CD14-positive monocyte (primary cell): ENCODE results near the gene TMA16. TPM values are rescaled to one million over a fixed set of nuclear protein-coding genes. Genes with fewer than 3 reads are reported as not detected.

Experiments used
- DNase-seq, 3 donors: peaks; one replicate each; pipeline ENCODE4 v3.0.0-alpha.2; 2011 to 2022
- H2AFZ ChIP-seq: 2 replicates; pipeline ENCODE4 v1.6.0; 2012; ENCODE audit warnings: mild to moderate bottlenecking, low read depth, low read length, inconsistent platforms; ENCODE audit not compliant: insufficient read depth, poor library complexity, severe bottlenecking
- H3K27ac ChIP-seq, 2 donors: 1 replicate in 1 of 2; 2 replicates in 1 of 2; pipeline ENCODE4 v1.5.1; 2012 to 2013; ENCODE audit warnings: low read length in 2 of 2, control low read depth in 1 of 2, inconsistent platforms in 1 of 2, low read depth in 1 of 2, mild to moderate bottlenecking in 1 of 2
- H3K27me3 ChIP-seq, 2 donors: one replicate each; pipeline versions ENCODE4 v1.6.0 to v1.6.1; 2011 to 2013; ENCODE audit warnings: low read length in 2 of 2; ENCODE audit not compliant: control insufficient read depth in 2 of 2, insufficient read depth in 2 of 2
- H3K36me3 ChIP-seq, 2 donors: replicated peaks in 1 of 2; 1 replicate in 1 of 2; 2 replicates in 1 of 2; pipeline versions ENCODE4 v1.5.1 to v1.6.1; 2012 to 2013; ENCODE audit warnings: low read length in 2 of 2, control low read depth in 1 of 2, inconsistent platforms in 1 of 2, mild to moderate bottlenecking in 1 of 2; ENCODE audit not compliant: insufficient read depth in 2 of 2, control insufficient read depth in 1 of 2
- H3K4me1 ChIP-seq, 2 donors: 1 replicate in 1 of 2; 2 replicates in 1 of 2; pipeline versions ENCODE4 v1.5.1 to v1.6.1; 2012 to 2013; ENCODE audit warnings: low read length in 2 of 2, control low read depth in 1 of 2, inconsistent platforms in 1 of 2, mild to moderate bottlenecking in 1 of 2, moderate library complexity in 1 of 2; ENCODE audit not compliant: insufficient read depth in 2 of 2, control insufficient read depth in 1 of 2
- H3K4me2 ChIP-seq: replicated peaks from 2 replicates; pipeline ENCODE3; 2012; ENCODE audit warnings: low read length, moderate library complexity, mild to moderate bottlenecking; ENCODE audit not compliant: poor library complexity, severe bottlenecking; ENCODE audit errors: extremely low read depth
- H3K4me3 ChIP-seq, 3 experiments: fragments of 200-600 bp in 1 of 3; sonication (generic) in 1 of 3; replicated peaks in 1 of 3; 1 replicate in 2 of 3; 2 replicates in 1 of 3; pipeline ENCODE4 v1.5.1; 2011 to 2013; ENCODE audit warnings: low read length in 3 of 3, mild to moderate bottlenecking in 3 of 3, control low read depth in 2 of 3, low read depth in 2 of 3, inconsistent platforms in 1 of 3, moderate library complexity in 1 of 3
- H3K79me2 ChIP-seq: 2 replicates; pipeline ENCODE4 v1.6.0; 2012; ENCODE audit warnings: mild to moderate bottlenecking, control low read depth, inconsistent platforms, low read length, moderate library complexity; ENCODE audit not compliant: insufficient read depth
- H3K9ac ChIP-seq: 2 replicates; pipeline ENCODE4 v1.6.0; 2017; ENCODE audit warnings: low read length, mild to moderate bottlenecking; ENCODE audit not compliant: insufficient read depth, poor library complexity, severe bottlenecking
- H3K9me3 ChIP-seq, 2 donors: replicated peaks in 1 of 2; 1 replicate in 1 of 2; 2 replicates in 1 of 2; pipeline versions ENCODE4 v1.5.1 to v1.6.1; 2012 to 2013; ENCODE audit warnings: low read length in 2 of 2, control low read depth in 1 of 2; ENCODE audit not compliant: control insufficient read depth in 1 of 2, insufficient read depth in 1 of 2
- H4K20me1 ChIP-seq: 2 replicates; pipeline ENCODE4 v1.6.0; 2012; ENCODE audit warnings: mild to moderate bottlenecking, low read length, control low read depth, moderate library complexity; ENCODE audit not compliant: insufficient read depth
- H3K27ac Mint-ChIP-seq, 7 donors: one replicate each; pipeline ENCODE4 v1.8.0; 2020; ENCODE audit warnings: mild to moderate bottlenecking in 7 of 7, mixed read lengths in 7 of 7, moderate library complexity in 6 of 7, inconsistent platforms in 2 of 7
- H3K27me3 Mint-ChIP-seq, 3 donors: one replicate each; pipeline ENCODE4 v1.8.0; 2021 to 2022; ENCODE audit warnings: low read depth in 3 of 3, mild to moderate bottlenecking in 3 of 3, mixed read lengths in 3 of 3, moderate library complexity in 3 of 3, inconsistent platforms in 1 of 3
- H3K36me3 Mint-ChIP-seq, 2 donors: one replicate each; pipeline ENCODE4 v1.8.0; 2020; ENCODE audit warnings: mixed read lengths in 2 of 2, inconsistent platforms in 1 of 2, mild to moderate bottlenecking in 1 of 2
- H3K4me1 Mint-ChIP-seq: one replicate; pipeline ENCODE4 v1.8.0; 2020; ENCODE audit warnings: mild to moderate bottlenecking, mixed read lengths
- H3K4me3 Mint-ChIP-seq, 2 donors: one replicate each; pipeline ENCODE4 v1.8.0; 2020; ENCODE audit warnings: mild to moderate bottlenecking in 2 of 2, mixed read lengths in 2 of 2, moderate library complexity in 1 of 2
- H3K9me3 Mint-ChIP-seq, 7 donors: one replicate each; pipeline ENCODE4 v1.8.0; 2020 to 2022; ENCODE audit warnings: mixed read lengths in 7 of 7, mild to moderate bottlenecking in 6 of 7, moderate library complexity in 6 of 7, inconsistent platforms in 2 of 7
- CTCF ChIP-seq: fragments of 200-600 bp; IDR thresholded peaks from one replicate; pipeline ENCODE4 v1.8.0; 2022; ENCODE audit warnings: antibody characterized with exemption, mild to moderate bottlenecking
- WGBS: methylation state at CpG from one replicate; pipeline ENCODE4 v1.1.5; 2013; ENCODE audit warnings: missing lambda C conversion rate; ENCODE audit not compliant: insufficient coverage; 5-methylcytosine and 5-hydroxymethylcytosine counted together
- intact Hi-C, 2 donors: fragments of 100-400 bp; cut with micrococcal nuclease; formaldehyde crosslinking; loops; one replicate each; pipeline versions ENCODE4 v1.15.0 to v1.15.1; 2023
- polyA plus RNA-seq, 3 donors: library from polyadenylated mRNA; depleted of rRNA in 1 of 3; unstranded in 2 of 3; stranded (reverse) in 1 of 3; fragments of 300-500 nt in 2 of 3; fragments of >200 nt in 1 of 3; fragmentation: Illumina TruSeq in 2 of 3; gene quantifications; 1 replicate in 2 of 3; 2 replicates in 1 of 3; pipeline ENCODE4 v1.2.3, GENCODE V29; 2012 to 2021

The TMA16 gene
- polyA plus RNA-seq, 3 donors = 7.7 to 8.2 (median 8.2) TPM

- Histone ChIP-seq H3K27me3 (no peaks in the 10 kb centered on the region), H2AFZ (no peak overlapping the region), H3K27ac (no peak overlapping the region), H3K9ac (no peak overlapping the region), H3K4me1 (no peaks in the 10 kb centered on the region), H3K9me3 (no peaks in the 10 kb centered on the region), H4K20me1 (peaks cover 100% of the 10 kb centered on the region), H3K36me3 (peaks cover 91 to 99% of the 10 kb centered on the region in 2 donors), H3K4me2 (no peak overlapping the region), H3K4me3 (no peak overlapping the region), H3K79me2 (peaks cover 6% of the 10 kb centered on the region)
- H3K27ac Mint-ChIP-seq = peak overlapping the region in 1 of 7 donors; percentile 4
- intact Hi-C loops = loop anchor here in 1 of 2 donors (10.0 kb wide), 1 partner anchor 56 kb away; no protein-coding TSS in a partner anchor
- peaks cover 4% of the 10 kb centered on the region for H3K4me1 Mint-ChIP-seq
- no peaks in the 10 kb centered on the region for H3K27me3 Mint-ChIP-seq
- DNase-seq = no peak
- H3K4me3 Mint-ChIP-seq = no peak overlapping the region
- no peaks in the 10 kb centered on the region for H3K9me3 Mint-ChIP-seq
- 100% methylated on average over 5 of the region's 5 CpGs for WGBS
- peaks cover 45 to 53% of the 10 kb centered on the region in 2 donors for H3K36me3 Mint-ChIP-seq
- TF ChIP-seq CTCF = no peak
Measured at GRCh38 chr4:163540448-163540847, 46.0 kb downstream of the TMA16 start.

GRCh38 chr4:163540977-163541376 lies 46.5 kb downstream of the TMA16 start:
- TF ChIP-seq CTCF = no peak
- H3K27ac Mint-ChIP-seq = no peak overlapping the region
- Histone ChIP-seq H3K27me3 (no peaks in the 10 kb centered on the region), H3K79me2 (peaks cover under 1% of the 10 kb centered on the region), H3K4me3 (no peak overlapping the region), H3K27ac (peak overlapping the region in 1 of 2 donors; percentile 27), H3K4me1 (no peaks in the 10 kb centered on the region), H2AFZ (no peak overlapping the region), H3K9me3 (no peaks in the 10 kb centered on the region), H3K36me3 (peaks cover 90 to 99% of the 10 kb centered on the region in 2 donors), H3K4me2 (no peak overlapping the region), H4K20me1 (peaks cover 100% of the 10 kb centered on the region), H3K9ac (no peak overlapping the region)
- H3K36me3 Mint-ChIP-seq = peaks cover 42 to 47% of the 10 kb centered on the region in 2 donors
- H3K27me3 Mint-ChIP-seq = no peaks in the 10 kb centered on the region
- peaks cover 6% of the 10 kb centered on the region for H3K4me1 Mint-ChIP-seq
- no peak for DNase-seq
- H3K9me3 Mint-ChIP-seq = no peaks in the 10 kb centered on the region
- H3K4me3 Mint-ChIP-seq = no peak overlapping the region
- intact Hi-C loops = loop anchor here in 1 of 2 donors (10.0 kb wide), 1 partner anchor 56 kb away; no protein-coding TSS in a partner anchor
- 100% methylated on average over 3 of the region's 3 CpGs for WGBS
